ENCODE results near the gene VRK3.

VRK3 gene

DNA sequence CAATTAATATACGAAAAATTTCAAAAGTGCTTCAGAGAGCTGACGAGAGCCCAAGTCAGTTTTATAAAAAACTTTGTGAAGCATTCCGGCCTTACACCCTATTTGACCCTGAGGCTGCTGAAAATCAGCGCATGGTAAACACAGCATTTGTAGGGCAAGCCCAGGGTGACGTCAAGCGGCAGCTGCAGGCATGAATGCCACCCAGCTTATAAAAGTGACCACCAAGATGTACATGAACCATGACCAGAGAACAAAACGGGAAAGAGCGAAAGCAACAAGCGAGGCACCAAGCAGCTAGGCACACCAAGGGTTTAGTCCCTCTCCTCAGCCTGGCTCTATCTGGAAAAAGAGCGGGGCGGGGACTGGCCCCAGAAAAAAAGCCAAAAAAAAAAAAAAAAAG is 70.2 kb downstream of the VRK3 start:
- Histone ChIP-seq H2AFZ (ENCODE audit: low read length) (no peak overlapping the region), H3K4me2 (ENCODE audit: low read depth, low read length, poor library complexity, severe bottlenecking) (no peak overlapping the region), H3K36me3 (ENCODE audit: insufficient read depth, low read length) (no peaks in the 10 kb centered on the region), H3K4me1 (ENCODE audit: insufficient read depth, low read length, poor library complexity, severe bottlenecking) (no peaks in the 10 kb centered on the region), H3F3A (ENCODE audit: low read depth) (no peaks in the 10 kb centered on the region), H3K79me2 (ENCODE audit: insufficient read depth, low read length) (no peaks in the 10 kb centered on the region), H3K9me2 (replicated peaks; ENCODE audit: low read depth, low read length) (no peaks in the 10 kb centered on the region), H3K9me3 (ENCODE audit: insufficient read depth, low read depth, low read length) (no peaks in the 10 kb centered on the region), H4K20me1 (ENCODE audit: insufficient read depth, low read length, poor library complexity, severe bottlenecking) (no peaks in the 10 kb centered on the region), H3K9ac (ENCODE audit: low read depth, low read length, poor library complexity, severe bottlenecking) (no peak overlapping the region), H3K4me3 (ENCODE audit: low read length, poor library complexity, severe bottlenecking) (no peak overlapping the region), H3K27me3 (ENCODE audit: insufficient read depth, low read length, poor library complexity, severe bottlenecking) (no peaks in the 10 kb centered on the region)
- TF ChIP-seq EZH2phosphoT487 (IDR thresholded peaks at IDR 0.05; ENCODE audit: borderline replicate concordance), result no peak
- TF ChIP-seq, protein P1, sequence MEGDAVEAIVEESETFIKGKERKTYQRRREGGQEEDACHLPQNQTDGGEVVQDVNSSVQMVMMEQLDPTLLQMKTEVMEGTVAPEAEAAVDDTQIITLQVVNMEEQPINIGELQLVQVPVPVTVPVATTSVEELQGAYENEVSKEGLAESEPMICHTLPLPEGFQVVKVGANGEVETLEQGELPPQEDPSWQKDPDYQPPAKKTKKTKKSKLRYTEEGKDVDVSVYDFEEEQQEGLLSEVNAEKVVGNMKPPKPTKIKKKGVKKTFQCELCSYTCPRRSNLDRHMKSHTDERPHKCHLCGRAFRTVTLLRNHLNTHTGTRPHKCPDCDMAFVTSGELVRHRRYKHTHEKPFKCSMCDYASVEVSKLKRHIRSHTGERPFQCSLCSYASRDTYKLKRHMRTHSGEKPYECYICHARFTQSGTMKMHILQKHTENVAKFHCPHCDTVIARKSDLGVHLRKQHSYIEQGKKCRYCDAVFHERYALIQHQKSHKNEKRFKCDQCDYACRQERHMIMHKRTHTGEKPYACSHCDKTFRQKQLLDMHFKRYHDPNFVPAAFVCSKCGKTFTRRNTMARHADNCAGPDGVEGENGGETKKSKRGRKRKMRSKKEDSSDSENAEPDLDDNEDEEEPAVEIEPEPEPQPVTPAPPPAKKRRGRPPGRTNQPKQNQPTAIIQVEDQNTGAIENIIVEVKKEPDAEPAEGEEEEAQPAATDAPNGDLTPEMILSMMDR (conservative IDR thresholded peaks at IDR 0.05; ENCODE audit: low read length), result no peak

DNA sequence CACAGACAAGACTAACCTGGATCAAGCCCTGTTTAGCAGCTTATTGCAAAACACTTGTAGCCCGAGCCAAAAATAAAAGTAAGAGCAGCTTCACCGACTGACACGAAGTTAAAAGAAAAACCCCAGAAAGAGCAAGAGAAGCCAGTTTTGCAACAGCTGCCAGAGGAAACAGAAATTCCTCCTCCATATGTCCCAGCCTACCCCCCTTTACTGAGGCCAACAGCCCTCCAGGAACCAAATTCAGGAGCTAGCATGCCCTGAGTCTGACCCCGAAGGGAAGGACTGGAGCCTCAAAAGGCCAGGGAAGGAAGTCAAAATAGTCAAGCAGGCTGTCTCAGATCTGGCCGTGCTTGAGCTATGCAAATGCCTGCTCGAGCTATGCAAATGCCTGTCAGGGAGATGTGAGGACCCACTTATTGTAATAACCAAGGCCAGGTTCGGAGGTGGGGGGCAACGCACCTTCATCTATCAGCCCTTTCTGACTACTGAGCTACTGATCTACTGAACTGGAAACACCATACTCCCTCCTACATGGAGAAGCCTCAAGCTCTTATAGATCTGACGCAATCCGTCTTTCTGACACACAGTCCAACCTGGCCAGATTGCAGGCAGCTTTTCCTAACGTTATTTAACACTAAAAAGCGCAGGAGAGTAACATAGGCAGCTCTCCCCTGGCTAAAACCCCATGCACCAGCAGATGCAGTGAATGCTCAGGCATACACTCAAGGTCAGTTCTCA is 70.9 kb downstream of the VRK3 start:
- Histone ChIP-seq H3K79me2 (ENCODE audit: insufficient read depth, low read length) (no peaks in the 10 kb centered on the region), H4K20me1 (ENCODE audit: insufficient read depth, low read length, poor library complexity, severe bottlenecking) (no peaks in the 10 kb centered on the region), H2AFZ (ENCODE audit: low read length) (no peak overlapping the region), H3K27me3 (ENCODE audit: insufficient read depth, low read length, poor library complexity, severe bottlenecking) (no peaks in the 10 kb centered on the region), H3K9ac (ENCODE audit: low read depth, low read length, poor library complexity, severe bottlenecking) (no peak overlapping the region), H3K4me2 (ENCODE audit: low read depth, low read length, poor library complexity, severe bottlenecking) (no peak overlapping the region), H3K36me3 (ENCODE audit: insufficient read depth, low read length) (no peaks in the 10 kb centered on the region), H3K4me1 (ENCODE audit: insufficient read depth, low read length, poor library complexity, severe bottlenecking) (no peaks in the 10 kb centered on the region), H3K4me3 (ENCODE audit: low read length, poor library complexity, severe bottlenecking) (no peak overlapping the region), H3K9me3 (ENCODE audit: insufficient read depth, low read depth, low read length) (no peaks in the 10 kb centered on the region), H3K9me2 (replicated peaks; ENCODE audit: low read depth, low read length) (no peaks in the 10 kb centered on the region), H3F3A (ENCODE audit: low read depth) (no peaks in the 10 kb centered on the region)
- TF ChIP-seq EZH2phosphoT487 (IDR thresholded peaks at IDR 0.05; ENCODE audit: borderline replicate concordance), result no peak
- TF ChIP-seq, protein P1 (conservative IDR thresholded peaks at IDR 0.05; ENCODE audit: low read length), result no peak

DNA sequence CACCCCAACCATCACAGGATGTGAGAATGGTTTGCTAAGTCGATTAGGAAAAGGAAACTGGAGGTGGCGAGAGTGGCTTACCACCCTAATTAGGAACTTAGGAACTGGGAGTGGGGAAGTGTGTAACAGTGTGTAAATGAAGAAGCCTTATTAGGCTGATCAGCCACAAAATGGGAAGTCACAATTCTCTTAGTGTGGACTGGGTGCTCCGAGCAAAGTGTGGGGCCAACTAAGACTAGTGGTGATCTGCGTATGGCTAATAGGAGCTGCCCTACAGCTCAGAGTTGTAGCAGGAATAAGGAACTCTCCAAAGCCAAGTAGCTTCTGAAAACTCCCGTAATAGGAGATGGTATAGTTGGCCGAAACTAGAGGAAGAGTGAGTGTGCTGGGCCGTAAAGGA is 71.8 kb downstream of the VRK3 start:
- no peaks in the 10 kb centered on the region for H3F3A ChIP-seq (ENCODE audit: low read depth)
- TF ChIP-seq EZH2phosphoT487 (IDR thresholded peaks at IDR 0.05; ENCODE audit: borderline replicate concordance), result no peak
- TF ChIP-seq, protein P1 (conservative IDR thresholded peaks at IDR 0.05; ENCODE audit: low read length), result no peak
- H4K20me1 ChIP-seq (ENCODE audit: insufficient read depth, low read length, poor library complexity, severe bottlenecking), result no peaks in the 10 kb centered on the region
- no peak overlapping the region for H2AFZ ChIP-seq (ENCODE audit: low read length)
- H3K4me2 ChIP-seq (ENCODE audit: low read depth, low read length, poor library complexity, severe bottlenecking), result no peak overlapping the region
- no peaks in the 10 kb centered on the region for H3K9me3 ChIP-seq (ENCODE audit: insufficient read depth, low read depth, low read length)
- H3K9ac ChIP-seq (ENCODE audit: low read depth, low read length, poor library complexity, severe bottlenecking), result no peak overlapping the region
- no peaks in the 10 kb centered on the region for H3K27me3 ChIP-seq (ENCODE audit: insufficient read depth, low read length, poor library complexity, severe bottlenecking)
- no peak overlapping the region for H3K4me3 ChIP-seq (ENCODE audit: low read length, poor library complexity, severe bottlenecking)
- no peaks in the 10 kb centered on the region for H3K9me2 ChIP-seq (replicated peaks; ENCODE audit: low read depth, low read length)
- no peaks in the 10 kb centered on the region for H3K4me1 ChIP-seq (ENCODE audit: insufficient read depth, low read length, poor library complexity, severe bottlenecking)
- H3K36me3 ChIP-seq (ENCODE audit: insufficient read depth, low read length), result no peaks in the 10 kb centered on the region
- H3K79me2 ChIP-seq (ENCODE audit: insufficient read depth, low read length), result no peaks in the 10 kb centered on the region
